Measurements from ENCODE around the gene UNC45A. TPM values are rescaled to one million over a fixed set of nuclear protein-coding genes. Genes with fewer than 3 reads are reported as not detected.
A peak's percentile ranks its signal among the peaks of the same experiment; 100 is the strongest.
"Not testable (repeated sequence)": the region's sequence is repeated elsewhere in the genome, so short reads cannot be mapped to it uniquely, and the experiment has no call there.

The UNC45A gene
- total RNA-seq: 129 and 143 TPM in 2 replicates

- DNase-seq (ENCODE audit: low read depth, low spot score): no peak
Observed at GRCh38 chr15:90934949-90935751, at the start of gene UNC45A. Gene UNC45A, plus strand, starts transcription at chr15:90935285. Its CDS starts 40 bp downstream, at chr15:90935325.

- DNase-seq (ENCODE audit: low read depth, low spot score): no peak
Observed at GRCh38 chr15:90885432-90886290, 49.4 kb upstream of the UNC45A start.

- DNase-seq (ENCODE audit: low read depth, low spot score): no peak
Observed at GRCh38 chr15:90886291-90886614, 48.8 kb upstream of the UNC45A start.

- DNase-seq (ENCODE audit: low read depth, low spot score): no peak
Observed at GRCh38 chr15:90887037-90887481, 48.0 kb upstream of the UNC45A start.

GRCh38 chr15:90889313-90889730, 45.8 kb upstream of the UNC45A start:
- no peak for DNase-seq (ENCODE audit: low read depth, low spot score)

- DNase-seq (ENCODE audit: low read depth, low spot score): no peak
Observed at GRCh38 chr15:90889736-90890456, 45.2 kb upstream of the UNC45A start.

GRCh38 chr15:90890839-90891238, 44.2 kb upstream of the UNC45A start:
- no peak for DNase-seq (ENCODE audit: low read depth, low spot score)

- DNase-seq (ENCODE audit: low read depth, low spot score): no peak
Observed at GRCh38 chr15:90891346-90891949, 43.6 kb upstream of the UNC45A start.

GRCh38 chr15:90892023-90892422, 43.1 kb upstream of the UNC45A start:
- DNase-seq (ENCODE audit: low read depth, low spot score): no peak

- no peak for DNase-seq (ENCODE audit: low read depth, low spot score)
Observed at GRCh38 chr15:90892498-90893174, 42.4 kb upstream of the UNC45A start.

GRCh38 chr15:90893175-90894090, 41.7 kb upstream of the UNC45A start:
- no peak for DNase-seq (ENCODE audit: low read depth, low spot score)

GRCh38 chr15:90895571-90896117, 39.4 kb upstream of the UNC45A start:
- no peak for DNase-seq (ENCODE audit: low read depth, low spot score)

GRCh38 chr15:90897131-90897655, 37.9 kb upstream of the UNC45A start:
- DNase-seq (ENCODE audit: low read depth, low spot score): not testable (repeated sequence)

GRCh38 chr15:90901175-90902039, 33.7 kb upstream of the UNC45A start:
- no peak for DNase-seq (ENCODE audit: low read depth, low spot score)

- peak; percentile 33 for DNase-seq (ENCODE audit: low read depth, low spot score)
Observed at GRCh38 chr15:90902040-90902839, 32.8 kb upstream of the UNC45A start.

- no peak for DNase-seq (ENCODE audit: low read depth, low spot score)
Observed at GRCh38 chr15:90902840-90903732, 32.0 kb upstream of the UNC45A start, which contains the start of gene MAN2A2. Gene MAN2A2, plus strand, starts transcription at chr15:90903302. Its CDS starts 906 bp downstream, at chr15:90904208.
